ENCODE measurements around the gene IL1R1. TPM values are rescaled to one million over a fixed set of nuclear protein-coding genes. Genes with fewer than 3 reads are reported as not detected.

Gene IL1R1
- total and polyA plus RNA-seq, 2 of the 4 experiments (the other 2 are of a cell fraction): 6.5 to 13.8 TPM

- H2BK20ac ChIP-seq (ENCODE audit: low read depth, low read length): peak overlapping the region; percentile 73
- H3K4me2 ChIP-seq (ENCODE audit: low read depth, low read length): peak overlapping the region; percentile 97
- peak overlapping the region; percentile 94 for H3K18ac ChIP-seq (ENCODE audit: low read depth, low read length)
- peak overlapping the region; percentile 93 for H3K9ac ChIP-seq (ENCODE audit: low read depth, low read length)
- H3K9me1 ChIP-seq (ENCODE audit: insufficient read depth, low read length): peaks cover 19% of the 10 kb centered on the region
- TSS peak; percentile 16 for BruUV-seq (replicated peaks)
- H3K4me1 ChIP-seq (ENCODE audit: control insufficient read depth, insufficient read depth, low read length): peaks cover 18% of the 10 kb centered on the region
- CTCF ChIA-PET: interaction anchor here (0.6 to 2.0 kb wide), 4 partner anchors 17 to 123 kb away, joined by 3 to 10 read pairs (median 4); no protein-coding TSS in a partner anchor
- DNase-seq (peak; percentile 47), ATAC-seq (ENCODE audit: low read depth) (peak; percentile 4)
- H4K8ac ChIP-seq (ENCODE audit: low read depth in 2 of 2, low read length in 2 of 2): peak overlapping the region; percentile 90 to 95; a peak in 3 of 4 replicates
- peak overlapping the region; percentile 87 for H4K5ac ChIP-seq (ENCODE audit: low read depth, low read length)
- WGBS, 2 experiments (ENCODE audit: extremely low coverage in 2 of 2, insufficient read length in 1 of 2): 10% methylated on average over 2 of the region's 10 CpGs; no CpG with 5 or more reads in 1 of the 2 experiments
- POLR2A ChIA-PET (ENCODE audit: unreplicated experiment): no interaction called here
- TF ChIP-seq CEBPB (IDR thresholded peaks at IDR 0.05; ENCODE audit: low read depth, low read length) (no peak), RAD21 (IDR thresholded peaks at IDR 0.05; ENCODE audit: low read length) (no peak), USF2 (IDR thresholded peaks at IDR 0.05; ENCODE audit: low read depth, low read length) (no peak), MAFK (IDR thresholded peaks at IDR 0.05; ENCODE audit: low read depth, low read length) (no peak), RFX5 (IDR thresholded peaks at IDR 0.05; ENCODE audit: low read depth, low read length) (no peak)
- TF ChIP-seq, protein P1, sequence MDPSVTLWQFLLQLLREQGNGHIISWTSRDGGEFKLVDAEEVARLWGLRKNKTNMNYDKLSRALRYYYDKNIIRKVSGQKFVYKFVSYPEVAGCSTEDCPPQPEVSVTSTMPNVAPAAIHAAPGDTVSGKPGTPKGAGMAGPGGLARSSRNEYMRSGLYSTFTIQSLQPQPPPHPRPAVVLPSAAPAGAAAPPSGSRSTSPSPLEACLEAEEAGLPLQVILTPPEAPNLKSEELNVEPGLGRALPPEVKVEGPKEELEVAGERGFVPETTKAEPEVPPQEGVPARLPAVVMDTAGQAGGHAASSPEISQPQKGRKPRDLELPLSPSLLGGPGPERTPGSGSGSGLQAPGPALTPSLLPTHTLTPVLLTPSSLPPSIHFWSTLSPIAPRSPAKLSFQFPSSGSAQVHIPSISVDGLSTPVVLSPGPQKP (IDR thresholded peaks at IDR 0.05; ENCODE audit: borderline replicate concordance, low read depth, low read length): no peak
- H2AK9ac ChIP-seq (replicated peaks; ENCODE audit: low read depth, low read length, poor library complexity): peak overlapping the region; percentile 86
- no peaks in the 10 kb centered on the region for H3K27me3 ChIP-seq (ENCODE audit: control insufficient read depth, insufficient read depth, low read length)
- peak overlapping the region; percentile 93 for H3K4ac ChIP-seq (ENCODE audit: low read depth, low read length)
- H3K23ac ChIP-seq (ENCODE audit: low read depth, low read length): peak overlapping the region; percentile 95
- H3K4me3 ChIP-seq (ENCODE audit: insufficient read depth, low read depth, low read length): peak overlapping the region; percentile 89
- H3K9me3 ChIP-seq (ENCODE audit: control insufficient read depth, insufficient read depth, low read length): peaks cover 31% of the 10 kb centered on the region
- 0 out of 2 replicates have a peak, but pooled peaks cover 3% of the 10 kb centered on the region for H4K20me1 ChIP-seq (ENCODE audit: insufficient read depth, low read length)
- H4K91ac ChIP-seq (ENCODE audit: insufficient read depth, low read depth, low read length): peak overlapping the region; percentile 91
- dilution Hi-C loops (cut with HindIII; ENCODE audit: low sequenced_read_pairs, unreplicated experiment): no loop called here
- peak overlapping the region; percentile 51 for H2BK5ac ChIP-seq (ENCODE audit: low read depth, low read length, poor library complexity, severe bottlenecking)
- H3K79me1 ChIP-seq (ENCODE audit: low read depth in 1 of 2, low read length in 2 of 2): peaks cover 32 to 62% of the 10 kb centered on the region in 2 experiments
- peak overlapping the region; percentile 88; the same call in 2 of the 3 replicates for H2BK15ac ChIP-seq (ENCODE audit: low read depth, low read length)
- intact Hi-C loops (cut with micrococcal nuclease): loop anchor here (5.0 kb wide), 1 partner anchor 121 kb away; no protein-coding TSS in a partner anchor
- H3K36me3 ChIP-seq (ENCODE audit: control insufficient read depth, insufficient read depth, low read length): peaks cover 33% of the 10 kb centered on the region
- peak overlapping the region; percentile 86 for H2BK120ac ChIP-seq (ENCODE audit: low read depth, low read length)
- peak overlapping the region; percentile 66; the same call in 1 of the 2 replicates for H3K56ac ChIP-seq (ENCODE audit: extremely low read depth, insufficient read depth, low read length)
- peak overlapping the region; percentile 95 for H2AFZ ChIP-seq (replicated peaks; ENCODE audit: low read length, poor library complexity)
- H2AK5ac ChIP-seq (ENCODE audit: low read depth, low read length): peak overlapping the region; percentile 95
- peak overlapping the region; percentile 91 for H3K27ac ChIP-seq (ENCODE audit: insufficient read depth, low read length)
- H3K14ac ChIP-seq (replicated peaks; ENCODE audit: low read depth, low read length): peak overlapping the region; percentile 73
- in situ Hi-C loops (cut with MboI; ENCODE audit: low sequenced_read_pairs): loop anchor here (10.0 kb wide), 1 partner anchor 119 kb away; no protein-coding TSS in a partner anchor
These were observed 972 bp downstream of the IL1R1 start for GRCh38 chr2:102143450-102143985.

Measured in IMR-90 (cell line).